ENCODE data around the gene PANK1.

PANK1 gene

GRCh38 chr10:89664203-89664602, 19.2 kb upstream of the PANK1 start:
- TF ChIP-seq CTCF (IDR thresholded peaks at IDR 0.05; ENCODE audit: insufficient read depth, missing control alignments): no peak
- DNase-seq (ENCODE audit: insufficient read length, low spot score) (no peak), FAIRE-seq (no peak)

GRCh38 chr10:89663144-89663543, 18.1 kb upstream of the PANK1 start:
- TF ChIP-seq CTCF (IDR thresholded peaks at IDR 0.05; ENCODE audit: insufficient read depth, missing control alignments): no peak
- DNase-seq (ENCODE audit: insufficient read length, low spot score): no peak
- FAIRE-seq: no peak

DNA sequence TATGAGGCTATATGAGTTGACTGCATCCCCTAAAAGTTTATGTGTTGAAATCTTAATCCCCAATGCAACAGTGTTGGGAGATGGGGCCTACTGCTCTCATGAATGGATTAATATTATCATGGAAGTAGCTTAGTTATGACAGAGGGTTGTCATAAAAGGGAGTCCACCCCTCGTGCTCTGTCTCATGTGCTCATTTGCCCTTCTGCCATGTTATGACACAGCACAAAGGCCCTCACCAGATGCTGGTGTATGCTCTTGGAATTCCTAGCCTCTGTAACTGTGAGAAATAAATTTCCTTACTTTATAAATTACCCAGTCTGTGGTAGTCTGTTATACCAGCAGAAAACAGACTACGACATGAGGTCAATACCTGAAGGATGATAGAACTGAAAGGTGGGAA, 17.6 kb upstream of the PANK1 start:
- no peak for TF ChIP-seq CTCF (IDR thresholded peaks at IDR 0.05; ENCODE audit: insufficient read depth, missing control alignments)
- DNase-seq (ENCODE audit: insufficient read length, low spot score): no peak
- no peak for FAIRE-seq

DNA sequence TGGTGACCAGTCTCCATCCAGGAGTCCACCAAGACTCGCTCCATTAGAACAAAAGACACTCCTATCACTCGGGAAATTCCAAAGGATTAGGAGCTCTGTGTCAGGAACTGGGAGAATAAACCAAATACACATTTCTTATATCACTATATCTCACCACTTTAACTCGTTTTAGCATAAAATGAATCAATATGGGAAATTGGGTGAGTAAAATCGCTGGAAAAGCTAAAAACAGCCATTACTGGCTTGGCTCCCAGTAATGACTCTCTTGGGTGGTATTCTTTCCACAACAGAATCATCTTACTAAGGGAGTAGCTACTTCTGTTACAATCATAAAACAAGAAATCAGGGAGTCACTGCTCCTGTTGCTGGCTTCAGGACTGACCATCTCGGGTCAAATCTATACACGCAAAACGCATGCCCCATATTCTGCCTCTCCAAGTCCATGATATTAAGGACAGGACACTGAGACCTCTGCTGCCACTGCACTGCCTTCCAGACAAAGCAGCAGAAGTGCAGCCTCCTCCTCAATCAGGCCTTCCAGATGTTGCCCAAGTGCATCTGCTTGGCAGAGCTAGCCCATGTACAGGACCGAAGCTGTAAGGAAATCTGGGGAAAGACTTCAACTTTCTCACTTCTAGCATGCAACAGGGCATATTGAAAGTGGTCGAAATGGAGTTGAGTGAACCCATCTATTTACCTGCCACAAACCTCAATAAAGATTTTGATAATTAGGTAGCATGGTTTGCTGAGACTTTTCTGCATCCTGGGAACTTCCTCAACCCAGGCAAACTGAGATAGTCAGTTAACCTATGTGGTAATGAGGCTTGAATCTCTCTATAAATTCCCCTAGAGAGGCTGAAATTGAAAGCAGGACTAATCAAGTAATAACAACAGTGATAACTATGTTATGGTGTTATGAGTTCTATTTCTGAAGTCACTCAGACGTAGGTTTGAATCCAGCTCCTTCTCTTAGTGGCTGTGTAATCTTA, 14.4 kb upstream of the PANK1 start:
- FAIRE-seq: no peak
- no peak for TF ChIP-seq CTCF (IDR thresholded peaks at IDR 0.05; ENCODE audit: insufficient read depth, missing control alignments)
- DNase-seq (ENCODE audit: insufficient read length, low spot score): no peak

DNA sequence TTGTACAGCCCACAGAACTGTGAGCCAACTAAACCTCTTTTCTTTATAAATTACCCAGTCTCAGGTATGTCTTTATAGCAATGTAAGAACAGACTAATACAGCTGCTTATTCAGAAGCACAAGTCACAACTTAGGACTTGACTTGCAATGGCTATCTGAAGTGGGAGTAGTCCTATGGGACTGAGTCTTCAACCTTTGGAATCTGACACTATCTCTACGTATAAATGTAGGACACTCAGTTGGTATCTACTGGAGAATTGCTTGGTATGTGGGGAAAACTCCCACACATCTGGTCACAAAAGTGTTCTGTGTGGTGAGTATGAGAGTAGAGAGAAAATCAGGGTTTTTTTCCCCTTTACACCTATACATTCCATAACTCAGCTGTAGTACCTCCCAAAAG, 12.3 kb upstream of the PANK1 start:
- DNase-seq (ENCODE audit: insufficient read length, low spot score) (no peak), FAIRE-seq (no peak)
- no peak for TF ChIP-seq CTCF (IDR thresholded peaks at IDR 0.05; ENCODE audit: insufficient read depth, missing control alignments)

DNA sequence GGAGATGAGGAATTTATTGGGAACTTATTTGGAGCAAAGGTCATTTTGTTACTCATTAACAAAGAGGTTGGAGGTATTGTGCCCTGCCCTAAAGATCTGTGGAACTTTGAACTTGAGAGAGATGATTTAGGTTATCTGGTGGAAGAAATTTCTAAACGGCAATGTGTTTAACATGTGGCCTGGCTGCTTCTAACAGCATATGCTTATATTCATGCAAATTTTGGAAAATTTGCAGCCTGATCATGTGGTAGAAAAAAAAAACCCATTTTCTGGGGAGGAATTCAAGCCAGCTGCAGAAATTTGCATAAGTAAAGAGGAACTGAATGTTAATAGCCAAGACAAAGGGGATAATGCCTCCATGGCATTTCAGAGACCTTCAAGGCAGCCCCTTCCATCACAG, 10.7 kb upstream of the PANK1 start:
- no peak for FAIRE-seq
- DNase-seq (ENCODE audit: insufficient read length, low spot score): no peak
- no peak for TF ChIP-seq CTCF (IDR thresholded peaks at IDR 0.05; ENCODE audit: insufficient read depth, missing control alignments)

GRCh38 chr10:89653410-89653869, 8.4 kb upstream of the PANK1 start:
- TF ChIP-seq CTCF (IDR thresholded peaks at IDR 0.05; ENCODE audit: insufficient read depth, missing control alignments): no peak
- FAIRE-seq (no peak), DNase-seq (ENCODE audit: insufficient read length, low spot score) (no peak)

All from D721Med (cell line).